HG03135 (cell line): ENCODE measurements around the gene GPA33.
A peak's percentile ranks its signal among the peaks of the same experiment; 100 is the strongest.
"Not testable (repeated sequence)": the region's sequence is repeated elsewhere in the genome, so short reads cannot be mapped to it uniquely, and the experiment has no call there.

ENCODE experiments used
- ATAC-seq: cut with Tn5 transposase; IDR thresholded peaks from one replicate; pipeline ENCODE4 v1.9.1; 2021; ENCODE audit warnings: mild to moderate bottlenecking, moderate library complexity; ENCODE audit not compliant: unreplicated experiment

Gene GPA33

DNA sequence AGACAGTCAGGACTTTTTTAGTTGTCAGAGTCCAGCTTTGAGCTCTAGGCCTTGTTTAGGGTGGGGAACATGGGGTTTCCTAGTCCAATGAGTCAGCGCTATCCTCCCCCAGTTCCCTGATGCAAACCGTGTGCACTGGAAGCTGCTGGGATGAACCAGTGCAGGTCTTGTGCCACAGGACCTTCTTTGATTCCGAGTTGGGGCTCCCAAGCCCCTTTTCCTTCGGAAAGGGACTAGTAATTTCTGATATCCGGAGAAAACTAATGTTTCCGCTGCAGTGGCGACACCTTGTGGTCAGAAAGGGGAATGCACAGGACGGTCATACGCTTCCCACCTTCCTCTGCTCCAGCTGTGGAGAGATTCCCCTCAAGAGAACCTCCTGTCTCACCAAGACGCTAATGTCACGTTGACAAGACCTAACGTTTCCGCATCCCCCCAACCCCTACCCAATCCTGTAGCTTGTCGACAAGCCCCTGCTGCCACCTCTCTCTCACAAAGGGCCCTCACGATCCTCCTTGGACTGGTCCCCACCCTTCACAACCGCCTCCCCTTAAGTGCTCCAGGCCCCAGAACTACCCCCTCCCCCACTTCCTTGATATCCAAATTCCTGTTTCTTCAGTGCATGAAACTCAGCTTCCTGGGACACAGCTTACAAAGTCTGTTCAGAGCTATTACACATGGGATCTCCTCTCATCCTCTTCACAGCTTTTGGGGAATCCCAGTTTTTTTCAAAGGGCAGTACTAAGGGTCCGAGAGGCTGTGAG is 30.9 kb downstream of the GPA33 start:
- no peak for ATAC-seq

DNA sequence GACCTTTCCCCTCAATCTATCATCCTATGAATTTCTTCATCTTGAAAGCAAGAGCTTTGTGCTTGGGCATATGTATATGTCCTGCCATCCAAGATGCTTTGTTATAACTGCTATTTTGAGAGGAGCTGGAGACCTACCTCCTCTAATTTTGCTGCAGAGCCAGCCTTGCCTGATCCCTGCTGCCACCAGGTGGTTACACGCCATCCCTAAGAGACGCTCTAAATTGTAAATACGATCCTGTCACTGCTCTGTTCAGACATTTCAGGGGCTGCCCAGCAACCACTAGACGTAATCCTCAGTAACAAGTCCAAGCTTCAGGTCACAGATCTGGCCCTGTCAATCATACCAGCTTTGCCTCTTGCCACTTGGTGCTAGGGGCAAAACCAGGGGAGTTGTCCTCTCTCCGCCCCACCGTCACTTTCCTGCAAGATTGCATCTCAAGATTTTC is 32.9 kb downstream of the GPA33 start:
- ATAC-seq, result peak; percentile 55

DNA sequence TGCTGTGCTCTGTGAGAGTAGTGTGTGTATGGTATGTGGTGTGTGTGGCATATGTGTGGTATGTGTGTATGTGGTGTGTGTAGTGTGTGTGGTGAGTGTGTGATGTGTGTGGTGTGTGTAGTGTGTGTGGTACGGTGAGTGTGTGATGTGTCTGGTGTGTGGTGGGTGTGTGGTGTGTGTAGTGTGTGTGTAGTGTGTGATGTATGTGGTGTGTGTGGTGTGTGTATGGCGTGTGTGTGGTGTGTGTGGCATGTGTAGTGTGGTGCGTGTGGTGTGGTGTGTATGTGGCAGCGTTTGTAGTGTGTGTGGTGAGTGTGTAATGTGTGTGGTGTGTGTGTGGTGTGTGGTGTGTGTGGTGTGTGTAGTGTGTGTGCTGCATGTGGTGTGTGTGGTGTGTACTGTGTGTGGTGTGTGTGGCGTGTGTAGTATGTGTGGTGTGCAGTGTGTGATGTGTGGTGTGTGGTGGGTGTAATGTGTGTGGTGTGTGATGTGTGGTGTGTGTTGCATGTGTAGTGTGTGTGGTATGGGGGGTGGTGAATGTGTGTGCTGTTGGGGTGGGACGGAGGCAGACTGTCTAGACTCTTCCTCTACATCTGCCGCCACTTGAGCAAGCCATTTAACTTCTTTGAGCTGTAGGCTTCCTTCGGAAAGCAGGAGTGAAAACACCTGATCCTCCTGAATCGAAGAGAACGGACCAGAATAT is 33.5 kb downstream of the GPA33 start:
- no peak for ATAC-seq

DNA sequence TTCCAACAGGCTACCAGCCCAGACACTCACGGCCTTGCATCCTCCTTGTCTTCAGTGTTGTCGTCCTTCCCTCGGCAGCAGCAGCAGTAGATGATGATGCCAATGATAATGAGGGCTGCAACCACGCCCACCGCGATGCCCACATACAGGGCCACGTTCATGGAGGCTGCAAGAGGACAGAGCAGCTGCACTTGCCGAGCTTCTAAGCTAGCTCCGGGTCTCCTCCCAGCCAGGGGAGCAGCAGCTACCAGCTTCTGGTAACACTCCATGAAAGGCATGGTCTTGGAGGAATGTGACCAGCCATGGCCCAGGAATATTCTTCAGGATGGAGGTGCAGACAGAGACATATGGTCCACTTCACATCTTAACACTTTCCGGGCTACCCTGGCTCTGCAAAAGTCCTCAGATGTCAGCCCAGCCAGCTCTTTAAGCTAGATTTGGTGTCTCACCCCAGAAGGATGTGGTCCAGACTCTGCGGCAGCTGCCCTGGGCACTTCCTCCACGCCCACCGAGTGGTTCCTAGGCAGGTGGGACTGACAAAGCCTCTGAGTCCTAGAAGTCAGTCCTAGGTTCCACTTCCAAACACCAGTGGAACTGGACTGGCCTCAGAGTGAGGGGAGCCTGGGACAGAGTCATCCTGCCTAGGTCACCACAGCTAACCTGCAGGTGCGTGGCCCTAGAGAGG is 35.1 kb downstream of the GPA33 start:
- no peak for ATAC-seq

DNA sequence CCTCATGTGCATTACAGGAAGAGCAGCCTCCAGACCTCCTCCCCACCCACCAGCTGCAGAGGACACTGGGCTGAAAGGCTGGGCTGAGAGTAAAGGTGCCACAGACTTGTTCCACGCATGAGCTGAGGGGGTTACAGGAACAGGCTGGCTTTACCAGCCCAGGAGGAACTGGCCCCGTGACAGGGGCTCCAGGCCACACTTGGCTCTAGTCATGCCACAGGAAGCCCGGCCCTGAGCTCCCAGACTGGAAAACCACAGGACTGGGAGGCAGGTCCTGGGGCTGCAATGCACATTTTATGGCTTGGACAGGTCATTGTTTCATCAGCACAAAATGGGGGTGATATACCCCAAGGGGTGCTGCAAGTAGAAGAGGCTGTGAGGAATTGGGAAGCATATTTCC is 35.6 kb downstream of the GPA33 start:
- ATAC-seq, result no peak

DNA sequence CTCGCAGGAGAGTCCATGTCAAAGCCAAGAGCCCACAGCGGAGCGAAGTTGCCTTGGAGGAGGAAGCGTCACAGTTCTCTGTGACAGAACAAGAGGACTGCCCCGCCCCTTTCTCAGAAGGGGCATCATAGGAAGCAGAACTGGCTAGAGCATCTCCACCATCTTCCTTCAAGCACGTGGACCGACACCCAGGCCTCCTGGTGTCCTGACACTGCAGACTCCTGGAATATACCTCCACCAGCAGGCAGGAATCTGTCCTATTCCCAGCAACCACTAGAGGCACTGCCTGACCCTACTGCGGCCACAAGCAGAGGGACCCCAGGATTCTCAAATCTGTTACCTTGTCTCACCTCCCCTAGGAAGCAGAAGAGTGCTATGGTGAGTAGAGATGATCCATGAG is 37.8 kb downstream of the GPA33 start:
- ATAC-seq, result no peak

DNA sequence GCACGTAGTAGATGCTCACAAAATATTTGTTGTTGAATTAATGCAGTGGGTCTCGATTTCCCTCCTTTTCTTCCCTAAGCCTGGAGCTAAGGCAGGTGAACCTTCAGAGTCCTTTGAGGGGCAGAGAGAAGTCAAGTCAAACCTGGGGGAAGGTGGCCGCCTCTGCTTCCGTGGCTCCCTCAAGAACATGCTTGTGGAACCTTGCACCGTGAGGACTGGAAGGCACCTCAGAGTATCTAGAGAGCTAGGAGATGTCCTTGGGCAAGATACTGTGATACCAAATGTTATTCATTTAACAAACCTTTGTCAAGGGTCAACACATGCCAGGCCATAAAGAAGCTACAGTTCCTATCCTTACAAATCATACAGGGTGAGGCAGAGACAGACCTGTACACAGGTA is 38.3 kb downstream of the GPA33 start:
- no peak for ATAC-seq

DNA sequence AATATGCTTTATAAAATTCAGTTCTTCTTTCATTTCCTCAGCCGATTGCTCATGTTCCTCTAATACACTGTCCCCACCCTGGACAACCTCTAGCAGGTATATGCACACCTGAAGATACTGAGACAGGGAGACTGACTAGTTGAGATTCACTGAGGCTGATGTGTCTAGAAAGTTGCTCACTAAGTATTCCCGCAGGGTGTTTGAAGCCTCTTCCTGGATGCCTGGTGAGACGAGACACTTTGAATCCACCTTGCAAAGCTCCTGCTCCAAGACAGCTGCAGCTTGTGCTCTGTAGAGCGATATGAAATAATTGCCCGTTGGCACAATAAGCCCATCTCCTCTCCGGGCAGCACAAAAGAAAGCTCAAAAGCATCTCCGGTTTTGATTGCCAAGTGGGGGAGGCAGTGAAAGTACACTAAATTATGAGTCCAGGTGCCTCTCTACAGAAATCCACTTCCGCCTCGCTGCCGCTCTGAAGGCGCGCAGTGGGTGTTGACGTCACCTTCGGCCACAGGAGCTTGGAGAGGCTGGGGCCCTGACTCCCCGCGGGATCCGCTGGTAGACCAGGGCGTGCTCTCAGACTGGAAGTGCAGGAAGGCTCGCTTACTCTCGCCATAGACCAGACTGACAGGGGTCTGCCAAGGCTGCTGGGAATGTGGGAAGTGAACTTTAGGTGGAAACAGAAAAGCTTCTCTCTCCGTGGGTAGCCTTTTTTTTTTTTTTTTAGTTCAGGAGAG is 46.3 kb downstream of the GPA33 start:
- ATAC-seq, result peak; percentile 96

DNA sequence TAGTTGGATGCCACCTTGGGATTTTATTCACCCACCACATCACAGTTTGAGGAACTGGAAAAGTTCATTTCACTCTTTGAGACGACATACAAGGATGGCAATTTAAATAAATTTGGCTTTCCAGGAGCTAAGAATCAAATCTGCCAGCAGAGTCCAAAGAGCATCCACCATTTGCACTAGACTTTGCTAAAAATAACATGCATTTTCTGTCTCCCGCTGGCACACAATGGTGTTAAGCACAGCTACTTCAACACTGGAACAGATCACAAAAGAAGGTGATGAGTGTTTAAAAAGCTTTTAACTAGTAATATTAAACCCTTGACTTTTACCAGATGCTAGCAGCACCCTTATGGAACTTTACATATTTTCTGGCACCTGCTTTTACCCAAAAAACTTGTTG is 56.5 kb downstream of the GPA33 start:
- no peak for ATAC-seq

DNA sequence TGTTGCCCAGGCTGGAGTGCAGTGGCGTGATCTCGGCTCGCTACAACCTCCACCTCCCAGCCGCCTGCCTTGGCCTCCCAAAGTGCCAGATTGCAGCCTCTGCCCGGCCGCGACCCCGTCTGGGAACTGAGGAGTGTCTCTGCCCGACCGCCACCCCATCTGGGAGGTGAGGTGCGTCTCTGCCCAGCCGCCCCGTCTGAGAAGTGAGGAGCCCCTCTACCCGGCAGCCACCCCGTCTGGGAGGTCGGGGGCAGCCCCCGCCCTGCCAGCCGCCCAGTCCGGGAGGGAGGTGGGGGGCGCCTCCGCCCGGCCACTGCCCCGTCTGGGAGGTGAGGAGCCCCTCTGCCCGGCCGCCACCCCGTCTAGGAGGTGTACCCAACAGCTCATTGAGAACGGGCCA is 60.6 kb downstream of the GPA33 start:
- ATAC-seq, result not testable (repeated sequence)

DNA sequence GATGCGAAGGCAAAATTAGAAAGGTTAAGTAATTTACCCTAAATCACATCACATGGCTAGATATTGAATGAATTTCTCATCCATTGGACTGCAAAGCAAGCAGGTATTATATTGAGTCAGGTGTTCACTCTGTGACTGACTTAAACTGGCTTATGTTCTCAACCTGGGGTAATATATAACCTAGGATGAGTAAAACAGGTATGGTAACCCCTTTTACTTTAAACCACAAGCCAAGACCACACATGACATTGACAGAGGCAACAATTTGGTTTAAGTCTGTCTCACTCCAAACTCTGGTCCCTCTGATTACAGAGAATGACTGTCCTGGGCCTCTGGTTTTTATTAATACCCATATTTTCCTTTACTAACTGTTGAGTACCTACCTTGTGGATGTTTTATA is 67.8 kb downstream of the GPA33 start:
- ATAC-seq, result no peak

DNA sequence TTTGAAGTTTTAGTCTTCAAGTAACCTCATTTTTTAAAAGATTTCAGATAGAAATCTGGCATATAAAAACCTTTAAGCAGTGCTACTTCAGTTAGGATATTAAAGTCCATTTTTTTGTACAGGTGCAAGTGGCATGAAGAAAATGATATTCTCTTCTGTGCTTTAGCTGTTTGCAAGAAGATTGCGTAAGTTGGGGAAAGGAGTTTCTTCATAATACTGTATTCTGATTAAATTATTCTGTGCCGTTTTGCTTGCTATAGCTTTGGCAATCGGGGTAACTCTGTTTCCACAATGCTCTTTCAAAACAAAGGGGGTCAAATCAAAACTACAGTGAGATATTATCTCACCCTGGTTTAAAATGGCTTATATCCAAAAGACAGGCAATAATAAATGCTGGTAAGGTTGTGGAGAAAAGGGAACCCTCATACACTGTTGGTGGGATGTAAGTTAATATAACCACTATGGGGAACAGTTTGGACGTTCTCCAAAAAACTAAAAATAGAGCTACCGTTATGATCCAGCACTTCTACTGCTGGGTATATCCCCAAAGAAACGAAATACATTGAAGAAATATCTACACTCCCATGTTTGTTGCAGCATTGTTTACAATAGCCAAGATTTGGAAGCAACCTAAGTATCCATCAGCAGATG is 74.0 kb downstream of the GPA33 start:
- ATAC-seq, result no peak

DNA sequence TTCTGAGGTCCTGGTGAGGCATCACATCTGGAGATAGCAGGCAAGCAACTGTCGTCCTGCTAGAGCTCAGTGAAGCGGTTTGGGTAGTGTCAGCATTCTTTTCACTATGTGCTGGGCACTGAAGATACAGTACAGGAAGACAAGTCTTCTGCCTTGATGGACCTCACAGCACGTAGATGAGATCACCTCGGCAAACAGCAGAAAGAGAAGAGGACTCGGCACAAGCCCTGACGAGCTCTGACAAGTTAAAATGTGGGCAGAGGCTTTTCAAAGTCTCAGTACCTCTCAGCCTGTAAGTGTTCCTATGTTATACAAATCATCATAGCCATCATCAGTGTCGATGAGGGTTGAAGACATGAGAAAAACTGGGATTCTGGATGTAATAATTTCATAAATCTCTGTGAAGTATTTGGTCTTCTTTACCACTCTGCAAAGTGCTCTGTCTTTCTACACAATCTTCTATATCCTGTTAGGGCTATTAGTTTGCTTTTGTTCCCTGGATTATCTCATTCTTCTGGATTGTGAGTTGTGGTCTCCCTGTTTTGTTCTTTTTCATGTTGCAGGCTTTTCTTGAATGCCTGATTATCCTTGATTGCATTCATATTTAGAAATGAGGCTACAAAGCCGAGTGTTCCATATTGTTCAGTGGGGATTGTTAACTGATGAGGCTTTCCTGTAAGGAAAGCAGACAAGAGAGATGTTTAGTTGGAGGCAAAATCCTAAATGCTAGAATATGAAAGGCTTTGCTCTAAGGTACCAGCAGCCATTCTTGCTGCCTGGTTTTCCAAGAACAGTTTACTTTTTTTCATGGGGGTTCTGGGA is 76.9 kb downstream of the GPA33 start:
- ATAC-seq, result no peak

DNA sequence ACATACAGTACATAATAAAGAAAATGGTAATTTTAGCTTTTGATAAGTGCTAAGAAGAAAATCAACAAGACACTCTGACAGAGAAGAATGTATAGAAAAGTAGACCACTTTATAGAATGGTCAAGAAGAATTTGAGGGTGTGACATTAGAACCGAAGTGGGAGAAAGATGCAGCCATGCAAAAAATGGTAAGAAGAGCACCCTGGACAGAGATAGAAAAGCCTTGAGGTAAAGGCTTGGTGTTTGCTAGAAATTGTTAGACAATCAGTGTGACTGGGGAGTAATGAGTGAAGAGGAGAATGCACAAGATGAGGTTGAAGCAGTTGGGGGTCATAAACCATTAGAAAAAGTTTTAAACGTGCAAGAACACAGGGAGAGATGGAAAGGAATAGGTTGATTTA is 77.6 kb downstream of the GPA33 start:
- ATAC-seq, result no peak

DNA sequence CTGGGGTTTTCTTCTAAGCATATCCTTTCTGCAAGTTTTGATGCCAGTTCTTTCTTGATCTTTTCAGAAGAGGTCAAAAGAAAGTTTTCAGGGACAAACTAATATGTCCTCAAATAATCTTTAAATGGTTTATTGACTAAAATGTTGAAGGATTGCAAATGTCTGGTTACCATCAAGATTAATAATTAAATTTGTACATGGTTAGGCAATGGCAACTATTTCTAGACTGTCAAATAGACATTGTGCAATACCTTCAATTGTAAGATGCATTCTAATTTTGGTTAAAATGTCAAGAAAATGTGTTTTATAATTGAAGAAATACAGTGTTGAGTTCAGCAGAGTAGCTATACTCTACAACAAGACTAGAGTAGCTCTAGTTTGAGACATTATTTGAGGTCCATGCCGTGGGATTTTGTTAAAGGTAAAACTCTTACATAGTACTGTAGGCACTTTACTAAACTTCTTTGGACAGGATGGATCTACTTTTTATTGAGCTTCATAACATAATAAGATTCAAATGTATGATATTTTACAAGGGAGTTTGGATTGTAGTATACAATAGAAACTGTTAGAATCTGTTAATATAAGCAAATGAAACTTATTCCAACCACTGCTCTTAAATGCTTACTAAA is 78.5 kb downstream of the GPA33 start:
- ATAC-seq, result no peak

DNA sequence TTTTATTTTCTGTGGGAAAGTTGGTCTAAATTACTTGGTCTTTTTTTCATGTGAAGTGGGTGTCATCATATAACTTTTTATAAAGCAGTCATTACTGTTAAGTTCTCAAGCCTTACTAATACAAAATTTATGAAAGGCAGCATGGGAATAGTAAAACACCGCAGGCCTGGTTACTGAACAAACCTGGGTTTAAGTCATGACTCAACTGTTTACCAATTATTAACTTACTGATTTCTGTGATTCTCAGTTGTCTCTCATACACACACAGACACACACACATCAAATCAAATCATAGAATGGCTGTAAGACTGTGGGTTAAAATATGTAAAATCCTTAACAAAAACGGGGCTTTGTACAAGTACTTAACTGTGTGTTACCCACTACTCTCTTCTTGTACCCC is 86.5 kb downstream of the GPA33 start:
- no peak for ATAC-seq
